GM12878 (cell line): ENCODE results near the gene ZNF341. TPM values are rescaled to one million over a fixed set of nuclear protein-coding genes. Genes with fewer than 3 reads are reported as not detected.

Source experiments
- ATAC-seq: fragments of 200-7000 bp; cut with Tn5 transposase; 3 replicates; pipeline ENCODE4 v1.9.1; 2020; ENCODE audit warnings: mild to moderate bottlenecking, moderate library complexity
- BruUV-seq: library from RNA; stranded (reverse); fragments of 400-500 nt; replicated peaks from 2 replicates; lab custom pipeline; 2021; lab: Mats Ljungman, UMichigan
- CTCF ChIA-PET: fragments of 300-600 bp; sonication (Branson Sonifier 250); formaldehyde crosslinking; extraction: SDS; loops from one replicate; lab custom pipeline; 2021; ENCODE audit warnings: inconsistent platforms; lab: Yijun Ruan, JAX
- POLR2A ChIA-PET: fragments of 350-600 bp; formaldehyde crosslinking; extraction: SDS; loops from one replicate; lab custom pipeline; 2021; ENCODE audit warnings: inconsistent platforms; lab: Charles Lee
- RAD21 ChIA-PET: fragments of 300-600 bp; sonication (Branson Sonifier 250); formaldehyde crosslinking; loops from one replicate; lab custom pipeline; 2023; ENCODE audit warnings: antibody characterized with exemption; ENCODE audit not compliant: unreplicated experiment; lab: Charles Lee
- SMC1A ChIA-PET: fragments of 300-600 bp; sonication (Branson Sonifier 250); formaldehyde crosslinking; loops from one replicate; lab custom pipeline; 2023; ENCODE audit not compliant: unreplicated experiment, uncharacterized antibody; lab: Charles Lee
- DNase-seq: peaks from one replicate; pipeline ENCODE4 v3.0.0-alpha.2; 2011; ENCODE audit warnings: low read depth, low spot score
- FAIRE-seq: peaks from 3 replicates; lab custom pipeline; 2011; peaks lifted over from hg19 to GRCh38; lab: Jason Lieb, UNC
- H2AFZ ChIP-seq: 2 replicates; pipeline ENCODE4 v1.6.0; 2011; ENCODE audit warnings: low read depth, low read length, control low read depth; ENCODE audit not compliant: control insufficient read depth
- H3K27ac ChIP-seq: 2 replicates; pipeline ENCODE4 v1.5.1; 2011; ENCODE audit warnings: control low read depth; ENCODE audit not compliant: control insufficient read depth, insufficient read depth
- H3K27me3 ChIP-seq, 2 experiments: replicated peaks in 1 of 2; 2 replicates each; pipeline versions ENCODE4 v1.6.0 to v1.6.1; 2011; ENCODE audit warnings: low read length in 1 of 2; ENCODE audit not compliant: control insufficient read depth in 2 of 2, insufficient read depth in 2 of 2
- H3K36me3 ChIP-seq, 2 experiments: 2 replicates each; pipeline ENCODE4 v1.5.1; 2011; ENCODE audit warnings: low read length in 1 of 2; ENCODE audit not compliant: control insufficient read depth in 2 of 2, insufficient read depth in 2 of 2
- H3K4me1 ChIP-seq: 2 replicates; pipeline ENCODE4 v1.6.1; 2011; ENCODE audit warnings: mild to moderate bottlenecking, low read length, moderate library complexity, mixed read lengths; ENCODE audit not compliant: control insufficient read depth, insufficient read depth
- H3K4me2 ChIP-seq: 2 replicates; pipeline ENCODE4 v1.6.0; 2011; ENCODE audit warnings: control low read depth; ENCODE audit not compliant: control insufficient read depth, insufficient read depth
- H3K4me3 ChIP-seq: fragments of 200-600 bp; sonication (generic); 2 replicates; pipeline ENCODE4 v1.5.1; 2016
- H3K79me2 ChIP-seq: 2 replicates; pipeline ENCODE4 v1.6.0; 2011; ENCODE audit warnings: low read length; ENCODE audit not compliant: control insufficient read depth, insufficient read depth
- H3K9ac ChIP-seq: 2 replicates; pipeline ENCODE4 v1.8.0; 2011; ENCODE audit warnings: low read length, control low read depth, mixed read lengths; ENCODE audit not compliant: control insufficient read depth, insufficient read depth
- H3K9me3 ChIP-seq: replicated peaks from 3 replicates; pipeline ENCODE4 v1.5.1; 2011; ENCODE audit warnings: mild to moderate bottlenecking, low read length; ENCODE audit not compliant: control insufficient read depth, insufficient read depth
- H4K20me1 ChIP-seq: 2 replicates; pipeline ENCODE4 v1.6.0; 2011; ENCODE audit not compliant: control insufficient read depth, insufficient read depth
- BHLHE40 ChIP-seq, 2 experiments: fragments of 450-650 bp in 1 of 2; IDR thresholded peaks; 2 replicates each; pipeline ENCODE4 v1.6.1; 2011 to 2017; ENCODE audit warnings: low read depth in 2 of 2, borderline replicate concordance in 1 of 2, improper control_type of control experiment in 1 of 2, low read length in 1 of 2, mild to moderate bottlenecking in 1 of 2
- CHD4 ChIP-seq: fragments of 200-600 bp; sonication (generic); IDR thresholded peaks from 2 replicates; pipeline ENCODE4 v1.6.1; 2016; ENCODE audit warnings: mild to moderate bottlenecking
- ELK1 ChIP-seq: IDR thresholded peaks from 2 replicates; pipeline ENCODE4 v1.6.1; 2012; ENCODE audit warnings: low read depth, low read length, improper control_type of control experiment
- MEF2B ChIP-seq: fragments of 450-650 bp; IDR thresholded peaks from 2 replicates; pipeline ENCODE4 v1.6.1; 2018; ENCODE audit warnings: mild to moderate bottlenecking, moderate library complexity; ENCODE audit not compliant: partially characterized antibody, poor library complexity, severe bottlenecking
- PAX5 ChIP-seq: IDR thresholded peaks from 2 replicates; pipeline ENCODE4 v1.6.1; 2011; ENCODE audit warnings: low read depth, low read length, borderline replicate concordance
- POU2F2 ChIP-seq: IDR thresholded peaks from 3 replicates; pipeline ENCODE4 v1.6.1; 2011; ENCODE audit warnings: low read depth, mild to moderate bottlenecking, low read length, borderline replicate concordance
- RBBP5 ChIP-seq: fragments of 200-600 bp; sonication (generic); conservative IDR thresholded peaks from 2 replicates; pipeline ENCODE4 v1.6.1; 2016
- RCOR1 ChIP-seq: conservative IDR thresholded peaks from 2 replicates; pipeline ENCODE4 v1.6.1; 2012; ENCODE audit warnings: low read depth, low read length, improper control_type of control experiment
- SIX5 ChIP-seq: IDR thresholded peaks from 2 replicates; pipeline ENCODE4 v1.6.1; 2011; ENCODE audit warnings: mild to moderate bottlenecking, low read depth, low read length, moderate library complexity; ENCODE audit not compliant: severe bottlenecking
- SREBF2 ChIP-seq: IDR thresholded peaks from 2 replicates; pipeline ENCODE4 v1.6.1; 2012; ENCODE audit warnings: mild to moderate bottlenecking, low read length
- TCF12 ChIP-seq: IDR thresholded peaks from 2 replicates; pipeline ENCODE4 v1.6.1; 2011; ENCODE audit warnings: low read depth, mild to moderate bottlenecking, low read length
- USF1 ChIP-seq: IDR thresholded peaks from 2 replicates; pipeline ENCODE4 v1.6.1; 2011; ENCODE audit warnings: borderline replicate concordance, low read depth, mild to moderate bottlenecking, moderate library complexity, mixed read lengths, low read length; ENCODE audit not compliant: insufficient read depth; ENCODE audit errors: extremely low read length
- ZNF622 ChIP-seq: fragments of 450-650 bp; IDR thresholded peaks from 2 replicates; pipeline ENCODE4 v1.6.1; 2017; ENCODE audit warnings: mild to moderate bottlenecking, inconsistent platforms
- WGBS: methylation state at CpG from one replicate; pipeline ENCODE4 v1.1.6; 2016; ENCODE audit warnings: low lambda C conversion rate; ENCODE audit not compliant: insufficient replicate concordance, insufficient coverage; ENCODE audit errors: missing lambda C conversion rate; 5-methylcytosine and 5-hydroxymethylcytosine counted together
- in situ Hi-C: fragments of 300-500 bp; cut with MboI; formaldehyde crosslinking; loops from 9 replicates; pipeline ENCODE4 v1.14.3; 2018; ENCODE audit warnings: mixed read lengths
- intact Hi-C: fragments of 100-400 bp; cut with micrococcal nuclease; formaldehyde crosslinking; loops from one replicate; pipeline ENCODE4 v1.14.2; 2022; ENCODE audit not compliant: unreplicated experiment
- polyA plus RNA-seq, 11 experiments: library from polyadenylated mRNA; depleted of rRNA in 4 of 11; unstranded in 6 of 11; stranded (reverse) in 5 of 11; fragments of >200 nt; fragmentation: Nextera tagmentation in 4 of 11; fragmentation: Illumina TruSeq in 1 of 11; extraction: Ambion mirVana in 4 of 11; extraction: Trizol in 1 of 11; gene quantifications; 1 replicate in 1 of 11; 2 replicates in 10 of 11; pipeline versions ENCODE4 v1.2.1 to v1.2.3, GENCODE V29; 2011 to 2016; ENCODE audit warnings: inconsistent platforms in 2 of 11, missing spikeins in 2 of 11, low read depth in 1 of 11
- total RNA-seq, 4 experiments: library from RNA; depleted of rRNA in 3 of 4; stranded (reverse); fragments of >200 nt in 3 of 4; fragmentation: Illumina TruSeq in 1 of 4; extraction: Trizol in 1 of 4; gene quantifications; 2 replicates each; pipeline versions ENCODE4 v1.2.1 to v1.2.3, GENCODE V29; 2013 to 2021

ZNF341 gene
- total and polyA plus RNA-seq, 10 of the 15 experiments (the other 5 are each of a cell fraction or from before 2014, with no cell fraction given) = 0.18 to 5.0 (median 2.6) TPM

GRCh38 chr20:33773412-33774089 lies 41.8 kb downstream of the ZNF341 start (continued):
- TF ChIP-seq PAX5 (0 out of 2 replicates have a peak, but pooled peaks have one; percentile 35), BHLHE40 (IDR thresholded peaks at IDR 0.05; ENCODE audit: borderline replicate concordance in 1 of 2, low read depth in 2 of 2, low read length in 1 of 2) (0 out of 4 replicates have a peak, but pooled peaks have one; percentile 9 to 11), SREBF2 (no peak)

- no peaks in the 10 kb centered on the region for H4K20me1 ChIP-seq
- RAD21 ChIA-PET = interaction anchor here (0.5 to 1.8 kb wide), 3 partner anchors 10 to 1243 kb away, joined by 4 to 24 read pairs (median 4); partner anchors contain the start of gene ZNF341
- ATAC-seq (no peak), DNase-seq (no peak), FAIRE-seq (no peak)
- no peak for TF ChIP-seq ZNF622
- no peak for TF ChIP-seq USF1
- TF ChIP-seq ELK1 = no peak
- no peak for TF ChIP-seq TCF12
- no peak for TF ChIP-seq RBBP5
- no peak for TF ChIP-seq MEF2B
- TF ChIP-seq POU2F2 = no peak
- no peak for TF ChIP-seq RCOR1
- no peak for TF ChIP-seq SIX5
- TF ChIP-seq CHD4 = no peak
- peak overlapping the region; percentile 56 for H3K4me2 ChIP-seq
- intact Hi-C loops (loop anchor here (2.0 to 5.0 kb wide), 3 partner anchors 33 to 105 kb away; partner anchors contain the start of genes CHMP4B and E2F1), in situ Hi-C loops (no loop called here)
- H3K4me1 ChIP-seq = peaks cover 56% of the 10 kb centered on the region
- peak overlapping the region; percentile 48 for H2AFZ ChIP-seq
- CTCF ChIA-PET = interaction anchor here (1.2 to 1.9 kb wide), 2 partner anchors 14 to 67 kb away, joined by 3 to 9 read pairs; no protein-coding TSS in a partner anchor
- H3K9me3 ChIP-seq = no peaks in the 10 kb centered on the region
- no peak overlapping the region for H3K4me3 ChIP-seq
- H3K27me3 ChIP-seq = no peaks in the 10 kb centered on the region
- H3K27ac ChIP-seq = peak overlapping the region; percentile 97
- H3K36me3 ChIP-seq = no peaks in the 10 kb centered on the region; a peak in 1 of 4 replicates
- POLR2A ChIA-PET = interaction anchor here (1.2 kb wide), 1 partner anchor 45 kb away, joined by 7 read pairs; no protein-coding TSS in a partner anchor
- 69% methylated on average over 2 of the region's 2 CpGs for WGBS
- no TSS peak for BruUV-seq
- SMC1A ChIA-PET = interaction anchor here (1.4 to 3.6 kb wide), 3 partner anchors 16 to 45 kb away, joined by 3 to 20 read pairs (median 6); partner anchors contain the start of gene ZNF341
- H3K9ac ChIP-seq = peak overlapping the region; percentile 24; the same call in 1 of the 2 replicates
- no peaks in the 10 kb centered on the region for H3K79me2 ChIP-seq
These were observed 46.0 kb downstream of the ZNF341 start for GRCh38 chr20:33777816-33778215.
